ENCODE measurements around the gene ABCF3. TPM values are rescaled to one million over a fixed set of nuclear protein-coding genes. Genes with fewer than 3 reads are reported as not detected.

Gene ABCF3
- total RNA-seq, 8 experiments from 2014 or later: 21.6 to 67.9 (median 40.6) TPM

GRCh38 chr3:184241141-184241446, 55.1 kb downstream of the ABCF3 start:
- peak in 3 of 8 experiments; percentile 2 to 8 (median 4) for ATAC-seq (replicated peaks in 6 of 8)
- Histone ChIP-seq H3K4me3 (no peak overlapping the region), H3K27ac (no peak overlapping the region), H3K4me1 (replicated peaks in 1 of 2) (no peaks in the 10 kb centered on the region)
- 55% methylated on average over 5 of the region's 17 CpGs; no CpG with 5 or more reads in 9 of the 10 experiments for WGBS, 10 experiments
- in situ Hi-C loops (cut with MboI; ENCODE audit: low pct_unique_long_range_greater_than_20kb in 2 of 9, low sequenced_read_pairs in 9 of 9, unreplicated experiment in 9 of 9): no loop called here

GRCh38 chr3:184241447-184242296, 55.7 kb downstream of the ABCF3 start:
- H3K4me1 ChIP-seq (replicated peaks in 1 of 2): no peaks in the 10 kb centered on the region
- WGBS, 10 experiments: 36% methylated on average over 3 of the region's 46 CpGs; no CpG with 5 or more reads in 9 of the 10 experiments
- ATAC-seq (replicated peaks in 6 of 8): peak; percentile 65 to 80 (median 74)
- H3K4me3 ChIP-seq: no peak overlapping the region
- H3K27ac ChIP-seq: no peak overlapping the region
- in situ Hi-C loops (cut with MboI; ENCODE audit: low pct_unique_long_range_greater_than_20kb in 2 of 9, low sequenced_read_pairs in 9 of 9, unreplicated experiment in 9 of 9): no loop called here

GRCh38 chr3:184242297-184242685, 56.3 kb downstream of the ABCF3 start:
- Histone ChIP-seq H3K4me1 (replicated peaks in 1 of 2) (no peaks in the 10 kb centered on the region), H3K27ac (no peak overlapping the region), H3K4me3 (no peak overlapping the region)
- peak in 4 of 8 experiments; percentile 15 to 33 (median 24) for ATAC-seq (replicated peaks in 6 of 8)
- WGBS, 10 experiments: 70 to 100% (median 92%) methylated on average over 1 to 5 of the region's 5 CpGs; no CpG with 5 or more reads in 5 of the 10 experiments
- in situ Hi-C loops (cut with MboI; ENCODE audit: low pct_unique_long_range_greater_than_20kb in 2 of 9, low sequenced_read_pairs in 9 of 9, unreplicated experiment in 9 of 9): no loop called here

Other genes with a start within 250 kb of the ABCF3 start
- 10 to 100 TPM; 25.7 to 93.7 (median 36.4) TPM for gene ABCC5, start 168.3 kb upstream of the ABCF3 start, total RNA-seq
- not detected for gene HTR3D, start 154.5 kb upstream of the ABCF3 start, total RNA-seq
- gene HTR3C, start 133.2 kb upstream of the ABCF3 start, total RNA-seq: not detected
- under 1 TPM in 7 of 8 experiments, not detected in 1; 0.05 to 0.49 (median 0.25) TPM for gene HTR3E, start 89.1 kb upstream of the ABCF3 start, total RNA-seq
- gene EIF2B5, start 50.8 kb upstream of the ABCF3 start, total RNA-seq: 10 to 100 TPM; 24.7 to 60.9 (median 37.4) TPM
- 10 to 100 TPM; 23.1 to 64.8 (median 34.6) TPM for gene DVL3, start 30.8 kb upstream of the ABCF3 start, total RNA-seq
- gene AP2M1, start 11.3 kb upstream of the ABCF3 start, total RNA-seq: 100 to 1,000 TPM; 218 to 443 (median 274) TPM
- gene VWA5B2, start 43.4 kb downstream of the ABCF3 start, total RNA-seq: 1 to 10 TPM in 5 of 8 experiments, under 1 TPM in 3; 0.36 to 3.3 (median 1.7) TPM
- gene ALG3, start 62.8 kb downstream of the ABCF3 start, total RNA-seq: 10 to 100 TPM; 19.9 to 65.3 (median 42.0) TPM
- 10 to 100 TPM in 2 of 8 experiments, 1 to 10 TPM in 6; 4.6 to 15.0 (median 8.0) TPM for gene EEF1AKMT4, start 63.5 kb downstream of the ABCF3 start, total RNA-seq
- 10 to 100 TPM in 1 of 8 experiments, 1 to 10 TPM in 4, under 1 TPM in 1, not detected in 2; 0.31 to 16.2 (median 6.5) TPM for gene CAMK2N2, start 75.4 kb downstream of the ABCF3 start, total RNA-seq
- gene ECE2, start 89.8 kb downstream of the ABCF3 start, total RNA-seq: 1 to 10 TPM in 1 of 8 experiments, under 1 TPM in 6, not detected in 1; 0.05 to 1.1 (median 0.46) TPM
- 100 to 1,000 TPM; 130 to 248 (median 185) TPM for gene PSMD2, start 113.0 kb downstream of the ABCF3 start, total RNA-seq
- 100 to 1,000 TPM; 103 to 454 (median 182) TPM for gene EIF4G1, start 128.4 kb downstream of the ABCF3 start, total RNA-seq
- 10 to 100 TPM in 6 of 8 experiments, 1 to 10 TPM in 2; 7.1 to 46.1 (median 30.7) TPM for gene FAM131A, start 151.4 kb downstream of the ABCF3 start, total RNA-seq
- 10 to 100 TPM in 5 of 8 experiments, 1 to 10 TPM in 3; 6.1 to 30.9 (median 13.1) TPM for gene CLCN2, start 175.4 kb downstream of the ABCF3 start, total RNA-seq
- gene POLR2H, start 175.5 kb downstream of the ABCF3 start, total RNA-seq: 100 to 1,000 TPM in 3 of 8 experiments, 10 to 100 TPM in 5; 61.7 to 120 (median 98.1) TPM
- 1 to 10 TPM in 2 of 8 experiments, under 1 TPM in 6; 0.22 to 1.4 (median 0.53) TPM for gene THPO, start 192.0 kb downstream of the ABCF3 start, total RNA-seq
- 10 to 100 TPM in 1 of 8 experiments, 1 to 10 TPM in 7; 1.1 to 17.5 (median 4.5) TPM for gene CHRD, start 193.9 kb downstream of the ABCF3 start, total RNA-seq